A549 (cell line): ENCODE results near the gene TIMM10. TPM values are rescaled to one million over a fixed set of nuclear protein-coding genes. Genes with fewer than 3 reads are reported as not detected.

Experiments
- ATAC-seq, 2 experiments: fragments of 200-7000 bp in 1 of 2; fragments of >200 bp in 1 of 2; cut with Nextera tagmentation in 1 of 2; cut with Tn5 transposase in 1 of 2; 3 replicates each; pipeline versions ENCODE4 v1.8.0 to v1.9.1; 2018 to 2020; ENCODE audit warnings: mild to moderate bottlenecking in 1 of 2, moderate library complexity in 1 of 2
- CTCF ChIA-PET: fragments of 300-600 bp; sonication (Branson Sonifier 250); formaldehyde crosslinking; extraction: SDS; loops from one replicate; lab custom pipeline; 2021; ENCODE audit warnings: antibody characterized with exemption, inconsistent platforms; lab: Yijun Ruan, JAX
- POLR2A ChIA-PET: fragments of 350-600 bp; formaldehyde crosslinking; extraction: SDS; loops from one replicate; lab custom pipeline; 2021; ENCODE audit warnings: antibody characterized with exemption, inconsistent platforms; lab: Yijun Ruan, JAX
- DNase-seq, 2 experiments: peaks; one replicate each; pipeline versions ENCODE4 v3.0.0 to v3.0.0-alpha.2; 2011 to 2016; ENCODE audit warnings: low read depth in 1 of 2, low spot score in 1 of 2
- FAIRE-seq: peaks from 2 replicates; lab custom pipeline; 2011; peaks lifted over from hg19 to GRCh38; lab: Jason Lieb, UNC
- H3K27ac ChIP-seq, 2 experiments: fragments of >200 bp; sonication (Bioruptor Twin); formaldehyde crosslinking; 3 replicates each; pipeline ENCODE4 v1.5.1; 2016 to 2017
- H3K4me1 ChIP-seq: fragments of >200 bp; sonication (Bioruptor Twin); formaldehyde crosslinking; 3 replicates; pipeline ENCODE4 v1.6.1; 2016
- H3K4me2 ChIP-seq: fragments of >200 bp; sonication (Bioruptor Twin); formaldehyde crosslinking; 3 replicates; pipeline ENCODE4 v1.6.1; 2016
- H3K4me3 ChIP-seq: fragments of >200 bp; sonication (Bioruptor Twin); formaldehyde crosslinking; 3 replicates; pipeline ENCODE4 v1.5.1; 2016
- H3K9me3 ChIP-seq: fragments of >200 bp; sonication (Bioruptor Twin); formaldehyde crosslinking; 3 replicates; pipeline ENCODE4 v1.6.1; 2016
- ATOH8 ChIP-seq: fragments of 250-450 bp; sonication (Bioruptor Pico); IDR thresholded peaks from 2 replicates; pipeline ENCODE4 v1.5.0; 2020; ENCODE audit warnings: low read depth, mild to moderate bottlenecking, moderate library complexity
- BCL3 ChIP-seq: fragments of >200 bp; sonication (Bioruptor Twin); formaldehyde crosslinking; IDR thresholded peaks from 3 replicates; pipeline ENCODE4 v1.6.1; 2016
- BHLHE40 ChIP-seq: IDR thresholded peaks from 2 replicates; pipeline ENCODE4 v1.6.1; 2012; ENCODE audit warnings: low read depth, low read length, inconsistent platforms
- CHD2 ChIP-seq: fragments of 150-350 bp; IDR thresholded peaks from 2 replicates; pipeline ENCODE4 v1.6.1; 2014; ENCODE audit warnings: low read length; ENCODE audit not compliant: partially characterized antibody
- E2F6 ChIP-seq: IDR thresholded peaks from 2 replicates; pipeline ENCODE4 v1.6.1; 2012; ENCODE audit warnings: low read depth, borderline replicate concordance
- EHMT2 ChIP-seq: fragments of 200-600 bp; sonication (generic); IDR thresholded peaks from 2 replicates; pipeline ENCODE4 v1.6.1; 2016; ENCODE audit warnings: antibody characterized with exemption, low read depth, mild to moderate bottlenecking, moderate library complexity
- ELK1 ChIP-seq: fragments of 150-350 bp; IDR thresholded peaks from 2 replicates; pipeline ENCODE4 v1.6.1; 2014; ENCODE audit warnings: low read depth, mild to moderate bottlenecking, low read length
- ESRRA ChIP-seq: fragments of 150-350 bp; IDR thresholded peaks from 2 replicates; pipeline ENCODE4 v1.6.1; 2014; ENCODE audit warnings: mild to moderate bottlenecking, low read length, borderline replicate concordance
- HES2 ChIP-seq: fragments of >200 bp; sonication (Bioruptor Twin); formaldehyde crosslinking; IDR thresholded peaks from 2 replicates; pipeline ENCODE4 v1.6.1; 2016
- HOXB5 ChIP-seq: fragments of 250-450 bp; sonication (Bioruptor Pico); IDR thresholded peaks from 2 replicates; pipeline ENCODE4 v1.5.0; 2020; ENCODE audit warnings: mild to moderate bottlenecking, moderate library complexity
- MAZ ChIP-seq: fragments of 150-350 bp; IDR thresholded peaks from 2 replicates; pipeline ENCODE4 v1.6.1; 2014; ENCODE audit warnings: antibody characterized with exemption, low read depth, low read length, borderline replicate concordance
- NFE2L2 ChIP-seq: fragments of 150-350 bp; conservative IDR thresholded peaks from 2 replicates; pipeline ENCODE4 v1.6.1; 2014; ENCODE audit warnings: low read length
- RARB ChIP-seq: fragments of 250-450 bp; sonication (Bioruptor Pico); IDR thresholded peaks from 2 replicates; pipeline ENCODE4 v1.8.0; 2021; ENCODE audit warnings: mild to moderate bottlenecking, moderate library complexity
- RCOR1 ChIP-seq: fragments of 150-350 bp; IDR thresholded peaks from 2 replicates; pipeline ENCODE4 v1.6.1; 2014; ENCODE audit warnings: antibody characterized with exemption, low read length, low read depth
- REST ChIP-seq: fragments of 200-600 bp; sonication (generic); IDR thresholded peaks from 2 replicates; pipeline ENCODE4 v1.6.1; 2016; ENCODE audit warnings: antibody characterized with exemption, mild to moderate bottlenecking, moderate library complexity
- SREBF2 ChIP-seq: fragments of 450-650 bp; IDR thresholded peaks from 2 replicates; pipeline ENCODE4 v1.6.1; 2014; ENCODE audit warnings: mild to moderate bottlenecking, moderate library complexity
- USF2 ChIP-seq: fragments of 450-650 bp; IDR thresholded peaks from 2 replicates; pipeline ENCODE4 v1.6.1; 2014; ENCODE audit warnings: antibody characterized with exemption
- ZFP36 ChIP-seq: fragments of 450-650 bp; IDR thresholded peaks from 2 replicates; pipeline ENCODE4 v1.6.1; 2014; ENCODE audit warnings: borderline replicate concordance; ENCODE audit not compliant: partially characterized antibody
- ZSCAN20 ChIP-seq: fragments of 250-450 bp; sonication (Bioruptor Pico); IDR thresholded peaks from 2 replicates; pipeline ENCODE4 v1.8.0; 2022; ENCODE audit warnings: mild to moderate bottlenecking, moderate library complexity
- WGBS: methylation state at CpG from one replicate; pipeline ENCODE4 v1.1.6; 2017; ENCODE audit errors: missing lambda C conversion rate; 5-methylcytosine and 5-hydroxymethylcytosine counted together
- polyA plus RNA-seq, 4 experiments: library from polyadenylated mRNA; depleted of rRNA in 3 of 4; stranded (reverse); fragments of >200 nt; fragmentation: RNase III in 1 of 4; extraction: RNeasy Plus Mini Kit Qiagen cat#74134 plus additional on column Dnase treatment in 1 of 4; gene quantifications; 2 replicates in 3 of 4; 3 replicates in 1 of 4; pipeline ENCODE4 v1.2.3, GENCODE V29; 2011 to 2017

Gene TIMM10
- polyA plus RNA-seq, 2 of the 4 experiments (the other 2 are of a cell fraction) = 179 to 248 TPM

GRCh38 chr11:57482782-57483561 lies 47.6 kb downstream of the TIMM10 start (continued):
- TF ChIP-seq E2F6 = peak; percentile 52; the same call in 1 of the 2 replicates

GRCh38 chr11:57481915-57482781 lies 48.4 kb downstream of the TIMM10 start:
- Histone ChIP-seq H3K4me3 (peak overlapping the region; percentile 48), H3K27ac (peak overlapping the region; percentile 68 to 85), H3K4me1 (peaks cover 36% of the 10 kb centered on the region), H3K9me3 (no peaks in the 10 kb centered on the region)
- 69% methylated on average over 29 of the region's 44 CpGs for WGBS
- DNase-seq = no peak
- POLR2A ChIA-PET = no interaction called here
- CTCF ChIA-PET = interaction anchor here (0.6 to 10.1 kb wide), 26 partner anchors 11 to 162 kb away, joined by 3 to 228 read pairs (median 4); partner anchors contain the start of genes RTN4RL2 and SLC43A1
- no peak for TF ChIP-seq EHMT2
- TF ChIP-seq ELK1 = no peak
- no peak for TF ChIP-seq NFE2L2
- TF ChIP-seq RARB (CRISPR knock-in tag) = no peak
- TF ChIP-seq SREBF2 = no peak
- TF ChIP-seq ZSCAN20 (CRISPR knock-in tag) = no peak
- no peak for TF ChIP-seq BHLHE40
- TF ChIP-seq CHD2 = no peak
- TF ChIP-seq HES2 = no peak
- no peak for TF ChIP-seq USF2
- TF ChIP-seq HOXB5 (CRISPR knock-in tag) = no peak
- TF ChIP-seq ATOH8 (CRISPR knock-in tag) = no peak
- no peak for TF ChIP-seq REST
- TF ChIP-seq BCL3 = no peak
- TF ChIP-seq ZFP36 = no peak
- TF ChIP-seq RCOR1 = no peak
- no peak for TF ChIP-seq MAZ
- no peak for TF ChIP-seq ESRRA
- TF ChIP-seq, all 56 proteins: peak for 0
- H3K4me2 ChIP-seq = peak overlapping the region; percentile 96
- no peak for FAIRE-seq
- no peak for ATAC-seq
